IPS-18c (cell line): ENCODE measurements around the gene PEAR1.

Experiments used
- H3K4me3 ChIP-seq: 2 replicates; pipeline ENCODE4 v1.7.0; 2013; ENCODE audit warnings: low read depth, mild to moderate bottlenecking, low read length, moderate library complexity; ENCODE audit not compliant: insufficient read depth
- H3K9me3 ChIP-seq: one replicate; pipeline ENCODE4 v1.6.1; 2013; ENCODE audit warnings: mild to moderate bottlenecking, low read length, moderate library complexity; ENCODE audit not compliant: control insufficient read depth, insufficient read depth

Gene PEAR1

DNA sequence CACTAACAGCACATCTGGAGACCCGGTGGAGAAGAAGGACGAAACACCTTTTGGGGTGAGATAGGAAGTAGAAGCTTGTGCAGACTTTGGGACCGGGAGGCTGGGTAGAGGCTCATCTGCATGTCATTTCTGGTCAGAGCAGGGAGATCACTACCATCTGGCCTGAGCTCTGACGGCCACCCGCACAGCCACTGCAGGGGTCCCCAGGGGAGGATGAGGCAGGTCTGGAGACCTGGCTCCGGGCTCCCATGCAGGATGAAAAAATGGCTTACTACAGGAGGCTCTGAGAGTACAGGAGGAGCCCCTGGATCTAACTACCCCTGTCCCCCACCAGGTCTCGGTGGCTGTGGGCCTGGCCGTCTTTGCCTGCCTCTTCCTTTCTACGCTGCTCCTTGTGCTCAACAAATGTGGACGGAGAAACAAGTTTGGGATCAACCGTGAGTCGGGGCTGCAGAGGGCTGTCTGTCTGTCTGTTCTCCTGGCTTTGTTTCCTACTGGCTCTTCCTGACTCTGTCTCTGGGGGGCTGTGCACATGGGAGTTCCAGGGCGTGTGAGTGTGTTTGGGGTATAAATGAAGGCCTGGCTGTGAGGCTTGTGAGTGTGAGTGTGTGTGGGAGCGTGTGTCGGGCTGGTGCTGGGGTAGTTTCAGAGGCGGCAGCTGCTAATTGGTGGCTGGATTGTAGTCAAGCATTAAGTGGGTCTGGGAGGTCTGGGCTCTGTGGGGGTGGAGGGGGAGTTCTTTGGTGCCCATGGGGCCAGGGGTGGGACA is 18.8 kb upstream of the PEAR1 start:
- Histone ChIP-seq H3K4me3 (no peak overlapping the region), H3K9me3 (peaks cover 2% of the 10 kb centered on the region)

DNA sequence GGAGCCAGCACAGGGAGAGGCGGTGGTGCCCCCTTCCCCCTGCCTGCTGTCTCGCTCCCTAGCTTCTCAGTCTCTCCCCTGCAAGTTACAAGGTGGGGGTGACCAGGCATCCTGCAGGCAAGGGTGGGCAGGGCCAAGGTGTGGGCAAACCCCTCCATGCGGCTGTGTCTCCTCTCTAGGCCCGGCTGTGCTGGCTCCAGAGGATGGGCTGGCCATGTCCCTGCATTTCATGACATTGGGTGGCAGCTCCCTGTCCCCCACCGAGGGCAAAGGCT is 18.2 kb upstream of the PEAR1 start:
- Histone ChIP-seq H3K9me3 (peaks cover 2% of the 10 kb centered on the region), H3K4me3 (no peak overlapping the region)

DNA sequence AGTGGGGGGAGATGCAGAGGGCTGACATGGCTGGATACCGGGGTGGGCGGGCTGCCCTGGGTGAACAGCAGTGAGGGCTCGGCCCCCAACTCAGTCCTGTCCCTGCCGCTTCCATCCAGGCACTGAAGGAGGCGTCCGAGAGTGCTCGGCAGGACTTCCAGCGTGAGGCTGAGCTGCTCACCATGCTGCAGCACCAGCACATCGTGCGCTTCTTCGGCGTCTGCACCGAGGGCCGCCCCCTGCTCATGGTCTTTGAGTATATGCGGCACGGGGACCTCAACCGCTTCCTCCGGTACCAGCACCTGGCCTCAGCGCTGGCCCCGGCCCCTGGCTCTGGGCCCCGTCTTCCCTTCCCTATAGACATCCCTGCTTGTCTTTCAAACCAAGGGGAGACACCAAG is 17.2 kb upstream of the PEAR1 start:
- H3K9me3 ChIP-seq: peaks cover 2% of the 10 kb centered on the region
- no peak overlapping the region for H3K4me3 ChIP-seq

DNA sequence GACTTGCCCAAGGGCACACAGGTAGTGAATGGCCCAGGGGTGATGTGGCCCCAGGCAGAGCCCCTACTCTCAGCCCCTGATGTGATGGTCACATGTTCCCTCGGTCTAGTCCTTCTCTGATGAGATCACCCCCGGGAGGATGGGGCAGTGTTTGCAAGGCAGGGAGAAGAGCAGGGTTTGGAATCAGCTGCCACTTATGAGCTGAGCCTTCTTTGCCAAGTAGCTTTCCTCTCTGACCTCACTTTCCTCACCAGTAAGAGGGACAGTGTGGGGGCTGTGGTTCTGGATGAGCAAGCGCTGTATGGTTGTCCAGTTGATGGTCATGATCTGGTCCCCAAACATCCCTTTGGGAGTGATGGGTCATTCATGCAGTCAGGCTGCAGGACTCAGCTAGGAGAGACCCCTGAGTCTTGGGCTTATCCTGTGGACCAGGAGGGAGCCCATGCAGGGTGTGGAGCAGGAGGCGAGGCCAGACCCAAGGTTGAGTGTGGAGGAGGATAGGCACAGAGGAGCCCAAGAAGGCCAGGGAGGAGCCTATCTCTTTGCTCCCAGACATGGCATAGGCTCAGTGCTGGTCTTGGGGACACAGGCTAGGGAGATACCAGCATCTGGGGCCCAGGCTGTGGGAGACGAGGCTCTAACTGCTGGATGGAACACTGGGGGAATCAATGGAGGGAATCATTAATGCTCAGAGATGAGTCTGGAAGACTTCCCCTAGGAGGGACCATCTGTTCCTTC is 15.9 kb upstream of the PEAR1 start:
- H3K9me3 ChIP-seq: peaks cover 2% of the 10 kb centered on the region
- no peak overlapping the region for H3K4me3 ChIP-seq

DNA sequence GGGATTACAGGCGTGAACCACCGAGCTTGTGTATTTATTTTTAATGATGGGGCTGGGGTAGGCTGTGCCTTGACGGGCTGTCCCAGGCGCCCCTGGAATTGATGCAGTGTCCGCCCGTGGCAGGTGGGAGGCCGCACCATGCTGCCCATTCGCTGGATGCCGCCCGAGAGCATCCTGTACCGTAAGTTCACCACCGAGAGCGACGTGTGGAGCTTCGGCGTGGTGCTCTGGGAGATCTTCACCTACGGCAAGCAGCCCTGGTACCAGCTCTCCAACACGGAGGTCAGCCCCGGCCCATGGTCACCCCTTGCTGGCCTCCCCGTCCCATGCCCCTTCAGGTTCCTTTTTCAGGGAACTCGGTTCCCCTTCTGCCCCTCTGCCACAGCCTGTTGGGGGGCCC is 13.6 kb upstream of the PEAR1 start:
- Histone ChIP-seq H3K9me3 (peaks cover 2% of the 10 kb centered on the region), H3K4me3 (no peak overlapping the region)

DNA sequence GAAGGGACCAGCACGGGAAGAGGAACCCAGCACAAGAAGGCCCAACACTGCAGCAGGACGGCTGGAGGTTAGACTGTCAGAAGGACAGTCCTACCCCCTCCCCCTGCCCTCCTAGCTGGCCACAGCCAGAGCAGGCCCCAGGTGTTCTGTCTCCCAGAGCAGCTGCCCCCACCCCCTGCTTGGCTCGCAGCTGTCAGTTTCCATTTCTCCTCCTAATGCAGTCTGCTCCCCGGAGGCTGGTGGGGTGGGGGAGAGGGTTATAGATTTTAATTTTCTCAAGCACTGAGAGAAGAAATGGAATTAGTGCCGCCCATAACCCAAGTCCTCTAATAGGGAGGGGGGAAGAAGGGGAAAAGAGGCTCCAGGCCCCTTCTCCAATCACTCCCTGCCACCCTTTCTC is 13.0 kb upstream of the PEAR1 start:
- Histone ChIP-seq H3K9me3 (peaks cover 2% of the 10 kb centered on the region), H3K4me3 (no peak overlapping the region)

DNA sequence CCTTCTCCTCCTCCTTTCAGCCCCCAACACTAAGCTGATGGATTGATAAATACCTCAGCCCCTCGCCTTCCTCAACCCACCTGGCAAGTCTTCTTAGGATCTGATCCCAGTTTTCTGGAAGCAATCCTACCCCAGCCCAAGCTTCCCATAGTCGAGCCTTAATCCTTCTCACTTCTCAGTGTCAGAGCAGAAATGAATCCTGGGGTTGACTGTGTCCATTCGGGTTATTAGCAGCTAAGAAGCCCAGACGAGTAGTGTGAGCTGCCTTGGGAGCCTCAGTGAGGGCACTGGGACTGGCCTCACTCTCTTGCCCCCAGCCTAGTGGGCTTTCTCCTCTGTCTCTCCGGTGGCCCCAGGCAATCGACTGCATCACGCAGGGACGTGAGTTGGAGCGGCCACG is 12.4 kb upstream of the PEAR1 start:
- no peak overlapping the region for H3K4me3 ChIP-seq
- H3K9me3 ChIP-seq: peaks cover 2% of the 10 kb centered on the region

DNA sequence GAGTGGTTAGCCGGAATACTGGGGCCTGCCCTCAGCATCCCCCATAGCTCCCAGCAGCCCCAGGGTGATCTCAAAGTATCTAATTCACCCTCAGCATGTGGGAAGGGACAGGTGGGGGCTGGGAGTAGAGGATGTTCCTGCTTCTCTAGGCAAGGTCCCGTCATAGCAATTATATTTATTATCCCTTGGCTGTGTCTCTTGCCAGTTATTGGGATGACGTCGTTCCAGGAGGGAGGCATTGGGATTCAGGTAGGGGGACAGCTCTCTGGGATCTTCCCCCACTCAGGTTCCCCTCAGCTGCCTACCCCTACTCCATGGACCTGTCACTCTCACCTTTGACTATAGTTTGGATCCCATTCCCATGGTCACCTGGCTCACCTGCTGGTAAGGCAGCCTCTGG is 11.9 kb upstream of the PEAR1 start:
- no peak overlapping the region for H3K4me3 ChIP-seq
- peaks cover 2% of the 10 kb centered on the region for H3K9me3 ChIP-seq

DNA sequence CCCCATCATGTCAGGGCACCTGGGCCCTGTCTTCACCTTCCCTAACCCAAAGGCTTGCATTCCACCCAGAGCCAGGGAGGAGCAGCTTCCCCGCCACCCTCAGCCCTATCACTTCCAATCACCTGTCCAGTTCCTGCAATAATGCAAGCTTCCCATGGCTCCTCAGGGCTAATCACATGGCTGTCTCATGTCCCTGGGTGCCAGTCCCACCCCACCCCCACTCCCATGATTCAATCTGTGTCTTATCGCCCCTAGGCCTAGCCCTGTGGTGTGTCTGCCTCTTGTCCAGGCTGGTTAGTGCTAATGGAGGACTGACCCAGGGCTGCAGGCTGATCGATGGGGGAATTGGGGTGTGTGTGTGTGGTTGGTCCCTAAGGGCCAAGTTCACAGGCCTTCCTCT is 11.0 kb upstream of the PEAR1 start:
- H3K4me3 ChIP-seq: no peak overlapping the region

DNA sequence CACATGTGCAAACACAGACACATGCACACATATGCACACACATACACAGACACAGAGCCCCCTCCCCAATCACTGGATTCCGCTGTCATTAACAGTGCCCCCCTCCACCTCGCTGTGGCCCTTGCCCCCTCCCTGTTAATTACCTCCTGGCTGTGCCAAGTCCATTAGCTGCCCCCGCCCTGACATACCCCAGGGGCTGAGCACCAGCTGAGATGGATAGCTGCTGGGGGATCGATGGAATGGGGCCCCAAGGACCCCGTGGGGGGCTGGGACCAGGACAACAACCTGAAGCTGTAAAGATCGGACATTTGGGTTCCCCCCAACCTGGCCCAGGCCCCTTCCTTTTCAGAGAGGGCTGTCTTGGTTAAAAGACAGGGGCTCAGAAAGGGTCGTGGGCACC is 9.6 kb upstream of the PEAR1 start:
- H3K4me3 ChIP-seq: no peak overlapping the region

More for the DNA sequence above, 11.0 kb upstream of the PEAR1 start:
- peaks cover 2% of the 10 kb centered on the region for H3K9me3 ChIP-seq

DNA sequence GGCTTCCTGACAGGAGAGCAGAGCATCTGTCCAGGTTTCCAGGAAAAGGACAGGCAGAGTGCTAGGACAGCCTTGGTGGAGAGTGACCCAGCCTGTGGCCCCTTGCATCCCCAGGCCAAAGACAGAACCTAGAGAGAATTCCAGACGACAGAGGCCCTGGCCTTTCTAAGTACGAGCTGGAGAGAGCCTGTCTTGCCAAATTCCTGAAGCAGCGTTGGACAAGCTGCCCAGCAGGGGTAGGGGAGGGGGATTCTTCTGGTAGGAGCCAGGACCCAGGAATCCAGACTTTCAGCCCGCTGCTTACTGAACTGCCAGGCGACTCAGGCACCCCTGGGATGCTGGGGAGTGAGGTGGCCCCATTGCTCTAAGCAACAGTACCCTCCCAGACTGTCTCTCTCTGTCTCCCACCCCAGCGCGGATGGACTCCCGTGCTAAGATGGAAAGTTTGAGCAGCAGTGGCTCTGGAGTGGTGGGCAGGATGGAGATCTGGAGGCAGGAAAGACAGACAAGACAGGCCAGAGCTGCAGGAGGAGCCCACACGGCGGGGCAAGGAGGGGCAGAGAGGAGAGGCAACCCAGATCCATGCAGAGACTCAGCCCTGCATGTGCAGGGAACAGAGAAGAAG is 8.8 kb upstream of the PEAR1 start:
- H3K4me3 ChIP-seq: no peak overlapping the region

More for the DNA sequence above, 9.6 kb upstream of the PEAR1 start:
- H3K9me3 ChIP-seq: no peaks in the 10 kb centered on the region

DNA sequence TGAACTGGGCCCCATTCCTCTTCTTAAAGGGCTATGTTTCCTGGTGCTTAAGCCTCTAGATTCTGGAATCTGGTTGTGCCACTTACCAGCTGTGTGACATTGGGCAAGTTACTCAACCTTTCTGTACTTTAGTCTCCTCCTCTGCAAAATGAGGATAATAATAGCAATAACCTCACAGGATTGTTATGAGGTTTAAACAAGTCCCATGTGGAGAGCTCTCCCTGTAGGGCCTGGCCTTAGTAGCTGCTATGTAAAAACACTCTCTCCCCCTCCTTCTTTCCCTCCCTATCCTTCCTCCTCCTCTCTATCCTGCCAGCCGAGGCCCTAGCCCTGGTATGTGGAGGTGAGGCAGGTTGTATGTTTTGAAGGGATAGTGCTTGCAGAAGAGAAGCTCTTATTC is 8.2 kb upstream of the PEAR1 start:
- H3K9me3 ChIP-seq: no peaks in the 10 kb centered on the region
- H3K4me3 ChIP-seq: no peak overlapping the region

More for the DNA sequence above, 8.8 kb upstream of the PEAR1 start:
- H3K9me3 ChIP-seq: no peaks in the 10 kb centered on the region

DNA sequence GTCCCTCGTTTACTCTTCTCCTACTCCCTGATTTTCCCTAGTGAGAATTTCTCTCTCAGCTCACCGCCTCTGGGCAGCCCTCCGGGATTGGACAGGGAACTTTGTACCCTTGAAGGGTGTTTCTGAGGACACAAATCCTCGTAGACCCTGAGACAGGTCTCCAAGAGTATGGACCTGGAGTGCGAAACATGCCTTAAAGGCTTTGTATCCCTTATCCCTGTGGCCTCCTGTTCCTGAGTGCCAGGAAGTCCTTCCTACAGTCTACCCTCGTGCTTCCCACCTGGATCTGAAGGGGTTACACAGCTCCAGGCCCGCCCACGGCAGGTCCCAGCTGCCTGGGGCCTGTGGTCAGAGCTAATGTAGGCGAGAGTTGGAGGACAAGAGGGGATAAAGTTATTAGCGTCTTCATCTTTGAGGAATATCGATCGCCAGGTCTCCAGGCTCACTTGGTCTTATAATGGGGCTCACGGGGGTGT is 7.6 kb upstream of the PEAR1 start:
- H3K4me3 ChIP-seq: no peak overlapping the region
- no peaks in the 10 kb centered on the region for H3K9me3 ChIP-seq

DNA sequence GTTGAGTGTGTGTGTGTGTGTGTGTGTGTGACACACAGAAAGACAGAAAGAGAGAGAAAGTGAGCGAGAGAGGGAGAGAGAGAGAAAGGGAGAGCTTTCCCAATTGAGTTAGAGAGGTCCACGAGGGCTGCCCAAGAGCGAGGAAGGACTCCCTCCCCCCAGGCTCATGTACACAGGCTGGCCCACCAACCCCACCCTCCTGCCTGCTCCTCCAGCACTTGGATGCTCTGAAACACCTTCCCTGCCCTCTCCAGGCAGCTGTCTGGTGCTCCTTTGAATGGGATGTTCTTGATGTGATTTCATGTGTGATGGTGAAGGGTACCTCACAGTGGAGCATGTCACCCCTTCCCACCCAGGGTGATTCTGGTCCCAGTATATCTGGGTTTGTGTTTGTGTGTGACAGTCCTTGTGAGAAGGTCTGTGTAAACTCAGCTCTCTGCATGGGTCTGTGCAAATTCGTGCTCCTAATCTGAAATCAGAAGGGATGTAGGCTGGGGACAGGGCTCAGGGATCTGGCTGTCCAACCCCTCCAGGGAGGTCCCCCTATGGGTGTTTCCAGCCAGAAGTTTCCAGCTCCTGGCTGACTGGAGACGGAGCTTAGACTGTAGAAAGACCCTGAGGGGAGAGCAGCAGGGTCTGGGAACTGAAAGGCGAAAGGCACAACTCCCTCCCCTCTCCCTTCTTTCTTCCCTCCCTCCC is 6.8 kb upstream of the PEAR1 start:
- no peaks in the 10 kb centered on the region for H3K9me3 ChIP-seq
- peak overlapping the region; percentile 1; the same call in 1 of the 2 replicates for H3K4me3 ChIP-seq

DNA sequence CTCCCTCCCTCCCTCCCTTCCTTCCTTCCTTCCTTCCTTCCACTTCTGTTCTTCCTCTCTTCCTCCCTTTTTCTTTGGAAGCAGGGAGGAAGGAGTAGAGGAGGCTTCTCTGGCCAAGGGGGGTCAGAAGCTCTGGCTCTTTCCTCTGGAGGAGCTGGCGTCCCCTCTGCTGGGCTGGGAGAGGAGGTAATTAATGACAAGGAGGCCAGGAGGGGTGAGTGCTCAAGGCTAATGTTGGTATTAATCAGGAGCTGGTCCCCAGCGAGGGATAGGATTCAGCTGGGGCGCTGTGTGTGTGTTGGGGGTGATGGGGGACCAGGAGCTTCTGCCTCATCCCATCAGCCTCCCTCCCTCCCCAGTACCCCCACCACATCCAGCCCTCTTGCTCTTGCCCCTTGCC is 6.2 kb upstream of the PEAR1 start:
- H3K9me3 ChIP-seq: no peaks in the 10 kb centered on the region
- no peak overlapping the region; the same call in 1 of the 2 replicates for H3K4me3 ChIP-seq

DNA sequence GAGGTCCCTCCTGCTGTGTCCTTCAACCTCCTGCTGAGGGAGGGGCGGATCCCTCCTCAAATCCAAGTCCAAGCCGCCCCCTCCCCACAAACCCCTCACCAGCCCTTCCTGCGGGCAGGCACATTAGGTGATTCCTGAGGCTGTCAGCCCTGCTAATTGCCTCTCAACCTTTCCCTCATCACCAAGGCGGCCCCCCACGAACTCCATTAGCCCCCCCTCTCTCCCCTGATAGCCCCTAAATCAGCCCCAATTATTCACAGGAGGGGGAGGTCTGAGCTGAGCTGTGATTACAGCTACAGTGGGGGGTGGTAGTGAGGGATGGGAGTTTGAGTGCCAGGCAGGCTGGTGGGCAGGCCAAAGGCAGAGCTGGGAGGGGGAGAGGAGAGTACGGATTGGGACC is 5.8 kb upstream of the PEAR1 start:
- Histone ChIP-seq H3K4me3 (no peak overlapping the region), H3K9me3 (no peaks in the 10 kb centered on the region)

DNA sequence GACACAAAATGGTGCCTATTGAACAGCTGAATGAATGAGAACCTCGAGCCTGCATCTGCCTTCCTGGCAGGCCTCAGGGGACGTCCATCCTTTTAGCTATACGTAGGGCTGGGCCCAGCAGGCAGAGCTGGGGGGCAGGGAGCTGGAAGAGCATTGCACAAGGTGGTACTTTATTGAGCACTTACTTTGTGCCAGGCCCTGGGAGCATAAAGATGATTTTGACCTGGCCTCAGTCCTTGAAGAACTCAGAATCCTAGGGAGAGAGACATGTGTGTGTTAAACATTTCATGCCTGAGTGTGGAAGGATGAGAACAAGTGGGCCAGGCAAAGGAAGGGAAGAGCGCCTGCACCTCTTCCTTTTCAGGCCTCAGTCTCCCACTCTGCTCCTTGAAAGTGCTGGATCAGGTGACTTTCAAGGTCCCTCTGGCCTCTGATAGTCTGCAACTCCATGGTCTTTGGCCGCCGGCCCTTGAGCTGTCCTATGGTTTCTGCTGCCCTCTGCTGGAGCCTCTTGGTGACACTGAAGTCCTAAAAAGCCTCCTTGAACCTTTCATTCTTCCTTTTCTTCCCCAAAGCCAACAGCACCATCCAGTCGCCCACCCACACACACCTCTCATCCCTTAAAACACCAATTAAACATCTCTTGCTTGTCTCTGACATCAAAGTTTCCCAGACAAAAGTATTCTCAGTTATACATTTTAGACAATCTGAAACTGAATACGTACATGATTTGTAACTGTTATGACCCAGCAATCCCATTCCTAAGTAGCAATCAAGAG is 3.5 kb upstream of the PEAR1 start:
- no peak overlapping the region for H3K4me3 ChIP-seq
- no peaks in the 10 kb centered on the region for H3K9me3 ChIP-seq
